Nephron progenitor cell (in vitro differentiated cells): ENCODE results near the gene HLF.

Experiments
- DNase-seq: peaks from one replicate; pipeline ENCODE4 v3.0.0; 2021
- H3K27ac Mint-ChIP-seq: 2 replicates; pipeline ENCODE4 v1.8.0; 2021; ENCODE audit warnings: mild to moderate bottlenecking, moderate library complexity, mixed read lengths
- H3K27me3 Mint-ChIP-seq: 2 replicates; pipeline ENCODE4 v1.8.0; 2021; ENCODE audit warnings: mild to moderate bottlenecking, low read depth, mixed read lengths; ENCODE audit not compliant: poor library complexity
- H3K36me3 Mint-ChIP-seq: 2 replicates; pipeline ENCODE4 v1.8.0; 2021; ENCODE audit warnings: low read depth, mixed read lengths
- H3K4me1 Mint-ChIP-seq: 2 replicates; pipeline ENCODE4 v1.8.0; 2021; ENCODE audit warnings: mixed read lengths
- H3K4me3 Mint-ChIP-seq: 2 replicates; pipeline ENCODE4 v1.8.0; 2021; ENCODE audit warnings: mild to moderate bottlenecking, moderate library complexity, mixed read lengths
- H3K9me3 Mint-ChIP-seq: 2 replicates; pipeline ENCODE4 v1.8.0; 2021; ENCODE audit warnings: mild to moderate bottlenecking, moderate library complexity, mixed read lengths
- TF ChIP-seq, protein P1 (sequence below): fragments of 200-600 bp; sonication (generic); IDR thresholded peaks from 2 replicates; pipeline ENCODE4 v1.5.0; 2021; ENCODE audit warnings: antibody characterized with exemption

Gene HLF

DNA sequence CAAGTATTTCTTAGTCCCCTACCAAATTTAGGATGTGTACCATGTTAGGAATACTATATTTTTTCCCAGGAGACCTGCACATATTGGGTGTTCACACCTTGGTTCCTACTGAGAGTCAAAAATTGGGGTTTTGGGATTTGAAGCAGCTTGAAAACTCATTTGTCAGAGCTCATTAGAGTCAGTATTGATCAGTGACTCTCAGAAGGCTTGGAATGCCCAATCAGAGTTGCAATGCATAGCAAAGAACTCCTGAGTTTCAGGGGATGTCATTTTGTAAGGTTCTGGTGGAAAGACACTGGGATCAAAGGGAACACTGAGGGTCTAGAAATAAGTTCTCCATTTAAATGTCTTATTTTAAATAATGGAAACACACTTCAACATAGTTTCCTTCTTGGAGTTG lies 5.1 kb downstream of the HLF start:
- Mint-ChIP-seq H3K4me3 (no peak overlapping the region), H3K27ac (no peak overlapping the region), H3K4me1 (peaks cover 11% of the 10 kb centered on the region), H3K9me3 (no peaks in the 10 kb centered on the region), H3K36me3 (no peaks in the 10 kb centered on the region), H3K27me3 (peaks cover 59% of the 10 kb centered on the region)
- DNase-seq, result no peak
- TF ChIP-seq, protein P1, sequence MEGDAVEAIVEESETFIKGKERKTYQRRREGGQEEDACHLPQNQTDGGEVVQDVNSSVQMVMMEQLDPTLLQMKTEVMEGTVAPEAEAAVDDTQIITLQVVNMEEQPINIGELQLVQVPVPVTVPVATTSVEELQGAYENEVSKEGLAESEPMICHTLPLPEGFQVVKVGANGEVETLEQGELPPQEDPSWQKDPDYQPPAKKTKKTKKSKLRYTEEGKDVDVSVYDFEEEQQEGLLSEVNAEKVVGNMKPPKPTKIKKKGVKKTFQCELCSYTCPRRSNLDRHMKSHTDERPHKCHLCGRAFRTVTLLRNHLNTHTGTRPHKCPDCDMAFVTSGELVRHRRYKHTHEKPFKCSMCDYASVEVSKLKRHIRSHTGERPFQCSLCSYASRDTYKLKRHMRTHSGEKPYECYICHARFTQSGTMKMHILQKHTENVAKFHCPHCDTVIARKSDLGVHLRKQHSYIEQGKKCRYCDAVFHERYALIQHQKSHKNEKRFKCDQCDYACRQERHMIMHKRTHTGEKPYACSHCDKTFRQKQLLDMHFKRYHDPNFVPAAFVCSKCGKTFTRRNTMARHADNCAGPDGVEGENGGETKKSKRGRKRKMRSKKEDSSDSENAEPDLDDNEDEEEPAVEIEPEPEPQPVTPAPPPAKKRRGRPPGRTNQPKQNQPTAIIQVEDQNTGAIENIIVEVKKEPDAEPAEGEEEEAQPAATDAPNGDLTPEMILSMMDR, result no peak

DNA sequence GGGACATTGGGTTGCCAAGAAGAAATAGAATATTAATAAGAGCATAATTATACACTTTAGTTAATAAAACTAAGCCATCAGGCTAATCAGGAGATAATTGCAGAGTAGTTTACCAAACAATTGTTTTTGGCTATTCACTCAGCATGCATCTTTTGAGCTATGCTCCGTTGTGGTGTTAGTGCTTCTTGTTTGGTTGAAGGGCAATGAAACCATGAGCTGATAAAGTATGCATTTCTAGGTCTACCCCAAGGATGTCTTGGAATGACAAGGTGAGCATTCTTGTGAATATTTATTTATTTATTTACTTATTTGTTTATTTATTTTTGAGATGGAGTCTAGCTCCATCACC lies 6.4 kb downstream of the HLF start:
- Mint-ChIP-seq H3K27ac (no peak overlapping the region), H3K36me3 (no peaks in the 10 kb centered on the region), H3K9me3 (no peaks in the 10 kb centered on the region), H3K4me1 (peaks cover 11% of the 10 kb centered on the region), H3K27me3 (peaks cover 46% of the 10 kb centered on the region), H3K4me3 (no peak overlapping the region)
- TF ChIP-seq, protein P1, result no peak
- DNase-seq, result no peak

DNA sequence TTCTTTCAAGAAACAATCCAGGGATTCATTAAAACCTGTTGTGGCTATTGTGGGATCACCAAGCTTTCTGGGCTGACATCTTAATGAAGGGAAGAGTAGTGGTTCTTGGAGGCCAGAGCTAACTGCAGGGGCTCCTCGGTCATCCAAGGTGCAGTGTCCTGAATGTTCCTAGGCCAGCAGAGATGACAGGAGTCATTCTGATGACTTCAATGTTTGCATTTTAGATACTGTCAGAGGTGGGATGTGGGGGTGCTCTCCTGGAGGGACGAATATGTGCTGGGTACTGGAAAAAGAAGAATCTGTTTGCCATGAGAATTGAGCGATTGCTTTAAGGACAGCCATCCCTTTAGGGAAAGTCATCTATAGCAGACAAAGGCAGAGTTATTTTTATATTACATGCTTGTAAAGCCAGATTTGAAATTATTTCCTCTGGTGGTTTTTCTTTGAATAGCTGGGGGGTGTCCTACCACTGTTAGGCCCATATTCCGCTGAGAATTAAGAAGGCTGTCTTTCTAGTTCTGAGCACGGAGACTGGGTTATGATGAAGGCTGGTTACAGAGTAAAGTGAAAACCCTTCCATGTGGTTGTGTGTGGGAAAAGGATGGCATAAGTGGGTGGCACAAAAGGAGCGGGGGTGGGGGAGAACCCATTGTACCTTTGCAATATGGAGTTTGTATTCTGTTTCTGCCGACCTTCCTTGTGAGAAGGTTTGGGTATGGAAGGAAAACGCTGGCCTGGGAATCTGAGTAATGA lies 7.4 kb downstream of the HLF start:
- H3K27me3 Mint-ChIP-seq, result peaks cover 36% of the 10 kb centered on the region
- H3K4me3 Mint-ChIP-seq, result no peak overlapping the region
- H3K4me1 Mint-ChIP-seq, result peaks cover 11% of the 10 kb centered on the region
- no peak overlapping the region for H3K27ac Mint-ChIP-seq
- no peaks in the 10 kb centered on the region for H3K9me3 Mint-ChIP-seq
- no peaks in the 10 kb centered on the region for H3K36me3 Mint-ChIP-seq
- TF ChIP-seq, protein P1, result no peak
- DNase-seq, result no peak

DNA sequence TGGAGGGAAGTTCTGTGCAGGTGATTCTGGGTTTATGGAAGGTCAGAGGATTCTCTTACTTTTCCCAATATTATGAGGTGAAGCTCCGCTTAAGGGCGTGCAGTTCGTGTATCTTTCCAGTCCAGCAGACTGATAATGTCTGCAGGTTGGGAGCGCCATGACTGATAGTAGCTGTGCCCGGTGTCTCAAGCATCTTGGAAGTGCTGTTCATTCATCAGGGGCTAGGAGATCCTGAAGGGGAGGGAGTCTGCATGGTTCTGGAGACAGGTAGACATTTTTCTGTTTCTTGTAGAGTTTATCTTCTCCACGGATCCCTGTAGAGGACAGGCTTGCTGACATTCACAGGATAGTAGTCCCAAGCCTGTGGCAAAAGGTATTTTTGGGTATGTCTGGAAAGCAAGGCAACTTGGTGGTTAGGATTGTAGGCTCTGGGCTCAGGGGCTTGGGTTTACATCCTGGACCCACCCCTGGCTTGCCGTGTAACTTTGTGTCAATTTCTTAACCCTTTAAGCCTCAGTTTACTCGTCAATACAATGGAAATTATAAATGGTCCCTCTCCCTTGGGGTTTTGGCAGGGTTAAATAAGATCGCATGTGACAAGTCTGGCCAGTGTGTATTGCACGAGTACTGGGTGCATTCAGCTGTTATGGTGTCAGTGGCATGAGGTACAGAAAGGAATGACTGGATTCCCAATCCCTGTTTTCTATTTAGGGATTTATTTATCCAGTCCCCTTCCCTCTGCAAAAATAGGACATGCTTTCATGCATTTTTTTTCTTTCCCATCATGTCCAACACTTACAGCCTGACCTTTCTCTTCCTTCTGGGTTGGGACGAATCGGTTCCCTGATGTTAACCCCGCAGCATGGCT lies 8.2 kb downstream of the HLF start:
- Mint-ChIP-seq H3K4me3 (no peak overlapping the region), H3K27ac (no peak overlapping the region), H3K27me3 (peaks cover 31% of the 10 kb centered on the region), H3K4me1 (peaks cover 11% of the 10 kb centered on the region), H3K36me3 (no peaks in the 10 kb centered on the region), H3K9me3 (no peaks in the 10 kb centered on the region)
- no peak for DNase-seq
- TF ChIP-seq, protein P1, result no peak

GRCh38 chr17:55273579-55274354 lies 9.0 kb downstream of the HLF start:
- Mint-ChIP-seq H3K4me1 (peaks cover 11% of the 10 kb centered on the region), H3K9me3 (no peaks in the 10 kb centered on the region), H3K36me3 (no peaks in the 10 kb centered on the region), H3K27me3 (peaks cover 25% of the 10 kb centered on the region), H3K27ac (no peak overlapping the region), H3K4me3 (no peak overlapping the region)
- TF ChIP-seq, protein P1, result no peak
- DNase-seq, result no peak
